B cell (primary cell): Measurements from ENCODE around the gene BTBD1. TPM values are rescaled to one million over a fixed set of nuclear protein-coding genes. Genes with fewer than 3 reads are reported as not detected.

Experiments
- ATAC-seq: fragments of 200-7000 bp; cut with Tn5 transposase; one replicate; pipeline ENCODE4 v1.10.0; 2021; ENCODE audit warnings: low read depth, mild to moderate bottlenecking, moderate number of reproducible peaks, moderate library complexity
- CTCF ChIA-PET: fragments of 350-600 bp; sonication (Branson Sonifier 250); formaldehyde crosslinking; loops from one replicate; lab custom pipeline; 2021; ENCODE audit warnings: antibody characterized with exemption, inconsistent platforms; lab: Charles Lee
- POLR2A ChIA-PET: fragments of 350-600 bp; sonication (Branson Sonifier 250); formaldehyde crosslinking; loops from one replicate; lab custom pipeline; 2021; ENCODE audit warnings: antibody characterized with exemption; lab: Charles Lee
- DNase-seq: peaks from one replicate; pipeline ENCODE4 v3.0.0; 2013
- H2AFZ ChIP-seq: 2 replicates; pipeline ENCODE4 v1.6.1; 2012; ENCODE audit warnings: mild to moderate bottlenecking, low read depth, low read length; ENCODE audit not compliant: insufficient read depth, poor library complexity, severe bottlenecking
- H3K27ac ChIP-seq, 2 donors: 1 replicate in 1 of 2; 2 replicates in 1 of 2; pipeline ENCODE4 v1.5.1; 2012 to 2013; ENCODE audit warnings: low read length in 2 of 2, mild to moderate bottlenecking in 2 of 2, moderate library complexity in 1 of 2
- H3K27me3 ChIP-seq, 4 experiments: fragments of 200-600 bp in 1 of 4; sonication (generic) in 1 of 4; replicated peaks in 1 of 4; 1 replicate in 2 of 4; 2 replicates in 2 of 4; pipeline versions ENCODE4 v1.6.1 to v1.7.0; 2013 to 2016; ENCODE audit warnings: low read length in 3 of 4, mild to moderate bottlenecking in 2 of 4, mixed read lengths in 1 of 4, moderate library complexity in 1 of 4; ENCODE audit not compliant: insufficient read depth in 4 of 4, control insufficient read depth in 3 of 4; ENCODE audit errors: control extremely low read depth in 1 of 4
- H3K36me3 ChIP-seq, 2 experiments: replicated peaks in 1 of 2; 1 replicate in 1 of 2; 2 replicates in 1 of 2; pipeline versions ENCODE4 v1.6.1 to v1.7.1; 2013; ENCODE audit warnings: low read length in 1 of 2; ENCODE audit not compliant: insufficient read depth in 2 of 2, control insufficient read depth in 1 of 2; ENCODE audit errors: control extremely low read depth in 1 of 2, extremely low read depth in 1 of 2
- H3K4me1 ChIP-seq, 2 donors: fragments of 200-600 bp in 1 of 2; sonication (generic) in 1 of 2; 1 replicate in 1 of 2; 2 replicates in 1 of 2; pipeline versions ENCODE4 v1.5.1 to v1.6.1; 2013 to 2017; ENCODE audit warnings: low read length in 2 of 2; ENCODE audit not compliant: control insufficient read depth in 2 of 2, insufficient read depth in 2 of 2
- H3K4me2 ChIP-seq: replicated peaks from 2 replicates; pipeline ENCODE3; 2012; ENCODE audit warnings: mild to moderate bottlenecking, low read depth, low read length; ENCODE audit not compliant: poor library complexity, severe bottlenecking
- H3K4me3 ChIP-seq, 5 experiments: fragments of 200-600 bp in 1 of 5; sonication (generic) in 1 of 5; 1 replicate in 3 of 5; 2 replicates in 2 of 5; pipeline versions ENCODE4 v1.5.1 to v1.7.0; 2011 to 2016; ENCODE audit warnings: low read length in 4 of 5, mild to moderate bottlenecking in 4 of 5, low read depth in 2 of 5, control low read depth in 1 of 5, moderate library complexity in 1 of 5; ENCODE audit not compliant: insufficient read depth in 1 of 5; ENCODE audit errors: control extremely low read depth in 1 of 5, extremely low read depth in 1 of 5
- H3K79me2 ChIP-seq: fragments of 200-600 bp; sonication (generic); one replicate; pipeline ENCODE4 v1.6.0; 2016; ENCODE audit warnings: low read length; ENCODE audit not compliant: control insufficient read depth, insufficient read depth
- H3K9ac ChIP-seq: fragments of 200-600 bp; sonication (generic); 2 replicates; pipeline ENCODE4 v1.6.1; 2017; ENCODE audit warnings: mild to moderate bottlenecking, low read length, moderate library complexity
- H3K9me3 ChIP-seq, 3 donors: one replicate each; pipeline versions ENCODE4 v1.6.1 to v1.7.1; 2013; ENCODE audit warnings: low read length in 2 of 3; ENCODE audit not compliant: control insufficient read depth in 2 of 3, insufficient read depth in 1 of 3; ENCODE audit errors: control extremely low read depth in 1 of 3
- H4K20me1 ChIP-seq: 2 replicates; pipeline ENCODE4 v1.6.0; 2012; ENCODE audit warnings: mild to moderate bottlenecking, low read length; ENCODE audit not compliant: insufficient read depth, control insufficient read depth, poor library complexity, severe bottlenecking
- H3K27ac Mint-ChIP-seq: one replicate; pipeline ENCODE4 v1.8.0; 2021; ENCODE audit warnings: mixed read lengths
- H3K27me3 Mint-ChIP-seq: one replicate; pipeline ENCODE4 v1.8.0; 2021; ENCODE audit warnings: mixed read lengths
- H3K4me1 Mint-ChIP-seq: one replicate; pipeline ENCODE4 v1.8.0; 2021; ENCODE audit warnings: mixed read lengths
- H3K4me3 Mint-ChIP-seq: one replicate; pipeline ENCODE4 v1.8.0; 2021; ENCODE audit warnings: mixed read lengths
- H3K9me3 Mint-ChIP-seq: one replicate; pipeline ENCODE4 v1.8.0; 2022; ENCODE audit warnings: mixed read lengths; ENCODE audit not compliant: insufficient read depth
- EZH2 ChIP-seq: IDR thresholded peaks from 2 replicates; pipeline ENCODE4 v1.6.1; 2012; ENCODE audit warnings: borderline replicate concordance, low read depth, mild to moderate bottlenecking, moderate library complexity, low read length; ENCODE audit not compliant: insufficient read depth, poor library complexity, severe bottlenecking
- WGBS: methylation state at CpG from one replicate; pipeline ENCODE4 v1.1.5; 2013; ENCODE audit warnings: missing lambda C conversion rate; ENCODE audit not compliant: insufficient coverage; 5-methylcytosine and 5-hydroxymethylcytosine counted together
- intact Hi-C: fragments of 100-400 bp; cut with micrococcal nuclease; formaldehyde crosslinking; loops from one replicate; pipeline ENCODE4 v1.10.0; 2022
- polyA plus RNA-seq: library from polyadenylated mRNA; depleted of rRNA; stranded (reverse); fragments of >200 nt; gene quantifications from 2 replicates; pipeline ENCODE4 v1.2.3, GENCODE V29; 2012
- total RNA-seq, 2 donors: library from RNA; stranded (reverse); fragments of 120-200 nt in 1 of 2; gene quantifications; 1 replicate in 1 of 2; 2 replicates in 1 of 2; pipeline versions ENCODE4 v1.2.3 to v1.2.4, GENCODE V29; 2013 to 2022
- TF ChIP-seq, protein P1 (sequence below): fragments of 200-600 bp; IDR thresholded peaks from one replicate; pipeline ENCODE4 v1.8.0; 2022; ENCODE audit warnings: antibody characterized with exemption, mild to moderate bottlenecking

BTBD1 gene
- total and polyA plus RNA-seq, 2 donors (not counting 1 experiment from before 2014, with no cell fraction given) = 20.7 to 47.5 TPM

DNA sequence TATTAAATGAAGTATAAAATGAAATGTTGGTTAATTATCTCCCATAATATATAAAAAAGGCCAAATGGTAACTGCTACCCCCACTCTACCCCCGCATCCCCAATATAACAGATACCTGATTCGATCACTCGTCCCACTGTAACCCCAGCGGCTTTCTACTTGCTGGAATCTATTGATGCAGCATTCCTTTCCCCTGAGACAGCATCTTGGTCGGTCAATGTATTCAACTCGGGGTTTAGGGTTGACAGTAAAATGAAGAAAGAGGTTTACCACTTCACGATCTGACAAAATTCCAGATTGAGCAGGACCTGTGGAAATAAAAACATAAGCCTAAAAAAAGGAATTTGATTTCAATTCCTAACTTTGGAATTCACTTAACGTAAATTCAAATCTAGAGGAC, 37.0 kb downstream of the BTBD1 start:
- H3K4me1 ChIP-seq = no peaks in the 10 kb centered on the region
- TF ChIP-seq, protein P1, sequence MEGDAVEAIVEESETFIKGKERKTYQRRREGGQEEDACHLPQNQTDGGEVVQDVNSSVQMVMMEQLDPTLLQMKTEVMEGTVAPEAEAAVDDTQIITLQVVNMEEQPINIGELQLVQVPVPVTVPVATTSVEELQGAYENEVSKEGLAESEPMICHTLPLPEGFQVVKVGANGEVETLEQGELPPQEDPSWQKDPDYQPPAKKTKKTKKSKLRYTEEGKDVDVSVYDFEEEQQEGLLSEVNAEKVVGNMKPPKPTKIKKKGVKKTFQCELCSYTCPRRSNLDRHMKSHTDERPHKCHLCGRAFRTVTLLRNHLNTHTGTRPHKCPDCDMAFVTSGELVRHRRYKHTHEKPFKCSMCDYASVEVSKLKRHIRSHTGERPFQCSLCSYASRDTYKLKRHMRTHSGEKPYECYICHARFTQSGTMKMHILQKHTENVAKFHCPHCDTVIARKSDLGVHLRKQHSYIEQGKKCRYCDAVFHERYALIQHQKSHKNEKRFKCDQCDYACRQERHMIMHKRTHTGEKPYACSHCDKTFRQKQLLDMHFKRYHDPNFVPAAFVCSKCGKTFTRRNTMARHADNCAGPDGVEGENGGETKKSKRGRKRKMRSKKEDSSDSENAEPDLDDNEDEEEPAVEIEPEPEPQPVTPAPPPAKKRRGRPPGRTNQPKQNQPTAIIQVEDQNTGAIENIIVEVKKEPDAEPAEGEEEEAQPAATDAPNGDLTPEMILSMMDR = no peak
- TF ChIP-seq EZH2 = no peak
- intact Hi-C loops = no loop called here
- no peak overlapping the region for H3K9ac ChIP-seq
- H2AFZ ChIP-seq = no peak overlapping the region
- DNase-seq (no peak), ATAC-seq (no peak)
- Mint-ChIP-seq H3K27ac (no peak overlapping the region), H3K4me3 (no peak overlapping the region), H3K4me1 (peaks cover 1% of the 10 kb centered on the region), H3K9me3 (peaks cover 5% of the 10 kb centered on the region), H3K27me3 (no peaks in the 10 kb centered on the region)
- H3K36me3 ChIP-seq = peaks cover 4 to 46% of the 10 kb centered on the region in 2 experiments
- peaks cover 31% of the 10 kb centered on the region for H4K20me1 ChIP-seq
- CTCF ChIA-PET = no interaction called here
- H3K4me3 ChIP-seq = no peak overlapping the region
- 100% methylated on average over 2 of the region's 8 CpGs for WGBS
- no peaks in the 10 kb centered on the region for H3K27me3 ChIP-seq
- H3K27ac ChIP-seq = no peak overlapping the region
- POLR2A ChIA-PET = no interaction called here
- H3K79me2 ChIP-seq = peaks cover 63% of the 10 kb centered on the region
- peaks cover 0 to 3% (median 0%) of the 10 kb centered on the region in 3 donors for H3K9me3 ChIP-seq
- H3K4me2 ChIP-seq = no peak overlapping the region

DNA sequence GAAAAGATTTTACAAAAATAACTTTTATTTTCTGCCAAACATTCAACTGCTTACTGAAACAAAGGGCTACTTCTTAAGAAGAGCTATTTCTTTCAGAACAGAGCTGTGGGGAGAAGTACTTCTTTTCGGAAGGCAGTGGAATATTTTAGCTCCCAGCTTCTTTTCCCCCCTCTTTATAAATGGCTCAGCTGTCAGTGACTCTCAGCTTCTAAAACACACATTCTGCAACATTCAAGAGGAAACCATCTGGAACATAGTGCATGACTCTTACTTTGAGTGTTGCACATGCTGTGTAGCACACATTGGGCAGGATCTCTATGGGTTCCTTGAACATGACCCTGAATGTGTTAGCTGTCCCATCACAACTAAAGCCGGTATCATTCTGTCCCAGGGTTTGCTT, 48.6 kb downstream of the BTBD1 start:
- intact Hi-C loops = no loop called here
- Histone ChIP-seq H3K27ac (no peak overlapping the region), H3K4me2 (no peak overlapping the region), H3K9ac (no peak overlapping the region), H3K27me3 (no peaks in the 10 kb centered on the region), H3K36me3 (peaks cover 8 to 34% of the 10 kb centered on the region in 2 experiments), H3K79me2 (no peaks in the 10 kb centered on the region), H3K9me3 (no peaks in the 10 kb centered on the region), H3K4me3 (no peak overlapping the region), H2AFZ (no peak overlapping the region), H3K4me1 (no peaks in the 10 kb centered on the region), H4K20me1 (no peaks in the 10 kb centered on the region)
- DNase-seq (no peak), ATAC-seq (no peak)
- Mint-ChIP-seq H3K27me3 (no peaks in the 10 kb centered on the region), H3K4me1 (peaks cover 13% of the 10 kb centered on the region), H3K27ac (no peak overlapping the region), H3K4me3 (no peak overlapping the region), H3K9me3 (no peaks in the 10 kb centered on the region)
- CTCF ChIA-PET = interaction anchor here (1.1 to 1.6 kb wide), 2 partner anchors 19 to 478 kb away, joined by 3 to 6 read pairs; no protein-coding TSS in a partner anchor
- TF ChIP-seq, protein P1 = no peak
- TF ChIP-seq EZH2 = no peak
- POLR2A ChIA-PET = no interaction called here
- WGBS = no CpG with 5 or more reads among the region's 2 CpGs
